Naive thymus-derived CD4-positive, alpha-beta T cell (primary cell): ENCODE measurements around the gene HJURP. TPM values are rescaled to one million over a fixed set of nuclear protein-coding genes. Genes with fewer than 3 reads are reported as not detected.

Experiments used
- ATAC-seq: fragments of 150-1000 bp; cut with Tn5 transposase; 2 replicates; pipeline ENCODE4 v1.10.0; 2021; ENCODE audit warnings: mild to moderate bottlenecking, moderate library complexity
- CTCF ChIA-PET: fragments of 350-600 bp; sonication (Branson Sonifier 250); formaldehyde crosslinking; loops from one replicate; lab custom pipeline; 2021; ENCODE audit warnings: antibody characterized with exemption; lab: Charles Lee
- POLR2A ChIA-PET: fragments of 350-600 bp; sonication (Branson Sonifier 250); formaldehyde crosslinking; loops from one replicate; lab custom pipeline; 2021; ENCODE audit warnings: antibody characterized with exemption, inconsistent platforms; lab: Charles Lee
- DNase-seq, 9 donors: peaks; one replicate each; pipeline versions ENCODE4 v3.0.0 to v3.0.0-alpha.2; 2020 to 2022; ENCODE audit warnings: mixed read lengths in 1 of 9
- H3K27ac ChIP-seq: one replicate; pipeline ENCODE4 v1.7.0; 2013; ENCODE audit warnings: mild to moderate bottlenecking, low read depth, low read length, moderate library complexity
- H3K27me3 ChIP-seq, 2 donors: one replicate each; pipeline ENCODE4 v1.7.0; 2013; ENCODE audit warnings: low read length in 2 of 2, mild to moderate bottlenecking in 2 of 2, moderate library complexity in 2 of 2; ENCODE audit not compliant: control insufficient read depth in 2 of 2, insufficient read depth in 2 of 2
- H3K36me3 ChIP-seq, 3 experiments: 1 replicate in 2 of 3; 2 replicates in 1 of 3; pipeline ENCODE4 v1.7.0; 2013; ENCODE audit warnings: low read length in 3 of 3, mild to moderate bottlenecking in 3 of 3, moderate library complexity in 1 of 3; ENCODE audit not compliant: insufficient read depth in 3 of 3, control insufficient read depth in 2 of 3
- H3K4me1 ChIP-seq, 2 donors: one replicate each; pipeline ENCODE4 v1.7.0; 2013; ENCODE audit warnings: low read length in 2 of 2, mild to moderate bottlenecking in 2 of 2, moderate library complexity in 1 of 2; ENCODE audit not compliant: control insufficient read depth in 2 of 2, insufficient read depth in 2 of 2
- H3K4me3 ChIP-seq: 2 replicates; pipeline ENCODE4 v1.7.0; 2013; ENCODE audit warnings: mild to moderate bottlenecking, low read length
- H3K9me3 ChIP-seq, 3 experiments: 1 replicate in 2 of 3; 2 replicates in 1 of 3; pipeline ENCODE4 v1.7.0; 2013; ENCODE audit warnings: low read length in 3 of 3; ENCODE audit not compliant: control insufficient read depth in 2 of 3
- H3K27ac Mint-ChIP-seq, 9 donors: one replicate each; pipeline ENCODE4 v1.8.0; 2020 to 2022; ENCODE audit warnings: mixed read lengths in 9 of 9, mild to moderate bottlenecking in 8 of 9, moderate library complexity in 5 of 9, inconsistent platforms in 2 of 9
- H3K27me3 Mint-ChIP-seq, 5 donors: one replicate each; pipeline ENCODE4 v1.8.0; 2021 to 2022; ENCODE audit warnings: mixed read lengths in 5 of 5, mild to moderate bottlenecking in 1 of 5
- H3K36me3 Mint-ChIP-seq, 5 donors: one replicate each; pipeline ENCODE4 v1.8.0; 2020 to 2022; ENCODE audit warnings: mixed read lengths in 5 of 5, mild to moderate bottlenecking in 3 of 5, inconsistent platforms in 1 of 5
- H3K4me1 Mint-ChIP-seq, 7 donors: one replicate each; pipeline ENCODE4 v1.8.0; 2020 to 2022; ENCODE audit warnings: mixed read lengths in 7 of 7, mild to moderate bottlenecking in 3 of 7, inconsistent platforms in 1 of 7
- H3K4me3 Mint-ChIP-seq, 10 donors: one replicate each; pipeline ENCODE4 v1.8.0; 2020 to 2022; ENCODE audit warnings: mild to moderate bottlenecking in 10 of 10, mixed read lengths in 10 of 10, moderate library complexity in 6 of 10, inconsistent platforms in 2 of 10
- H3K9me3 Mint-ChIP-seq, 11 donors: one replicate each; pipeline ENCODE4 v1.8.0; 2020 to 2022; ENCODE audit warnings: mixed read lengths in 11 of 11, mild to moderate bottlenecking in 4 of 11, inconsistent platforms in 1 of 11, moderate library complexity in 1 of 11
- intact Hi-C, 2 donors: fragments of 100-400 bp; cut with micrococcal nuclease; formaldehyde crosslinking; loops; one replicate each; pipeline ENCODE4 v1.15.1; 2023
- polyA plus RNA-seq, 2 donors: library from polyadenylated mRNA; unstranded; fragments of 300-500 nt; fragmentation: Illumina TruSeq; gene quantifications; one replicate each; pipeline ENCODE4 v1.2.3, GENCODE V29; 2021
- total RNA-seq, 6 experiments: library from RNA in 5 of 6; stranded (reverse) in 5 of 6; gene quantifications; 1 replicate in 5 of 6; 2 replicates in 1 of 6; pipeline ENCODE4 v1.2.3 and lab custom pipeline; 2021 to 2026

HJURP gene
- total and polyA plus RNA-seq, 7 experiments from 2014 or later: 0.11 to 67.1 (median 0.34) TPM; not detected in 3

DNA sequence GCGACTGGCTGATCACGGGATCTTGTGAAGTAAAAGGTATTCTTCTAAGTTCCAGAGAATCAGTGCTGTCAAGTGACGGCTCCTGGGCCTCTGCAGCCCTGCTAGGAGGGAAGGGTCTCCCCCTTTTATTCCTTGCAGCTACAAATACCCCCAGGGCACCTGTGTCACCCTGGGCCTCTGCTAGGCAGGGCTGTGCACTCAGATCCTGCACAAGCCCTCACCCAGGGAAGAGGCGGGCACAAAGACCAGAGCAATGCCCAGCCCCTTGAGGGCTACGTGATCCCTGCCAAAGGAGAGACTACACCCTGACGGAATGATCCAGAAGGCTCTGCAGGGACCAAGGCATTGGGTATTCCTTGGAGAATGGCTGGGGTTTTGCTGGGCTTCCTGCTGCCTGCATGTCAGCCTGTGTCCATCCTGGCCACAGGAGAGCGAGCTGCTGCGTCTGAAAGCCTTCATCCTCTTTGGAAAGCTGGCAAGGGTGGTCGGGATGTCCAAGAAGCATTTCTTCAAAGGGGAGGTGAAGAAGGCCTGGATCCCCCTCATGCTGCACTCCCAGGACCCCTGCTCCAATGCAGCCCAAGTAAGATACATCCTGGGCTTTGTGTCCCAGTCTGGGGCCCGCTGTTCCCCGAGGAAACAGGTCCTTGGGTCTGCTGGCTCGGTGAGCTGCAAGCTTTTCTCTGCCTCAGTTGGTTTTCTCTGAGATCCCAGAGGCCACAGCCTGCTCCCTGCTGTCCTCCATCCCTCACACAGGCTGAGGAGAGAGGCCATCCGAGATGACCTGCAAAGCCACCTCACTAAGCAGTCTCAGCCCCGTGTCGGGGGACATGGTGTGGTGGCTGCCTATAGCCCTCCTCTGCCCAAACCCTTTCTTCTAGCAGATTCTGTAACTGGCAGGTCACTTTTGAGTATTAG is 24.9 kb downstream of the HJURP start:
- peaks cover 0 to 16% (median 0%) of the 10 kb centered on the region in 5 donors for H3K27me3 Mint-ChIP-seq
- no peak overlapping the region for H3K27ac Mint-ChIP-seq
- H3K4me1 Mint-ChIP-seq: no peaks in the 10 kb centered on the region
- CTCF ChIA-PET: no interaction called here
- DNase-seq (no peak), ATAC-seq (no peak)
- Histone ChIP-seq H3K4me1 (no peaks in the 10 kb centered on the region), H3K4me3 (no peak overlapping the region), H3K27ac (no peak overlapping the region), H3K36me3 (no peaks in the 10 kb centered on the region), H3K27me3 (no peaks in the 10 kb centered on the region), H3K9me3 (no peaks in the 10 kb centered on the region)
- POLR2A ChIA-PET: no interaction called here
- H3K9me3 Mint-ChIP-seq: peaks cover 0 to 4% (median 0%) of the 10 kb centered on the region in 11 donors
- intact Hi-C loops: no loop called here
- no peak overlapping the region for H3K4me3 Mint-ChIP-seq
- no peaks in the 10 kb centered on the region for H3K36me3 Mint-ChIP-seq

DNA sequence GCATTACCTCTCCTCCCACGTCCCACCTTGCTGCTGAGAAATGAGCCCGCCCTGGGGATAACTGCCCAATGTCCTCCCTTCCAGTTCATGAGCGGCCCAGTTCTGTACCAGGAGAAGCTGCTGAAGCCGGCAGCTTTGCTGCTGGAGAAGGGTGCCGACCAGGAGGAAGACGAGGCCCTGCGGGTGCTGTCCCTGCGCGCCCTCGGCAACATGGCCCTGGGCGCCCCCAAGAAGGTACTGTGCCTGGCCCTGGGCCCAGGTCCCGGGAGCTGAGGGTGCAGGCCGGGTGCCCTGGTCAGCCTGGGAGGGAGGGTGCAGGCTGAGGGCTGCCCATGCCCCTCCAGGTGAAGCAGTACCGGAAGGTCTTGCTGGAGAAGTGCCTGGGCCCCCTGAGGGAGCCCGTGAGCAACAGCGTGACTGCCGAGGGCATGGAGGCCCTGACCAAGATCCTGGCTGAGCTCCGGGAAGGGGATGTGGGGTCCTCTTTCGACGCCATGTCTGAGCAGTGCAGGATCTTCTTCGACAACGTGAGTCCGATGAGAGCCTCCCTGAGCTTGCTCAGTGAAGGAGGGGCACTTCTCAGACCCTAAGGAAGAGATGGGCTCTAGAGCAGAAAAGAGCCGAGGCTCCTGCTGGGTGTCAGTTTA is 25.7 kb downstream of the HJURP start:
- ATAC-seq (no peak), DNase-seq (no peak)
- H3K36me3 Mint-ChIP-seq: no peaks in the 10 kb centered on the region
- H3K4me3 Mint-ChIP-seq: no peak overlapping the region
- H3K27ac Mint-ChIP-seq: no peak overlapping the region
- CTCF ChIA-PET: no interaction called here
- no peak overlapping the region for H3K27ac ChIP-seq
- H3K4me3 ChIP-seq: no peak overlapping the region
- H3K4me1 ChIP-seq: no peaks in the 10 kb centered on the region
- H3K9me3 Mint-ChIP-seq: peaks cover 0 to 4% (median 0%) of the 10 kb centered on the region in 11 donors
- peaks cover 0 to 16% (median 0%) of the 10 kb centered on the region in 5 donors for H3K27me3 Mint-ChIP-seq
- intact Hi-C loops: no loop called here
- no peaks in the 10 kb centered on the region for H3K4me1 Mint-ChIP-seq
- H3K27me3 ChIP-seq: no peaks in the 10 kb centered on the region
- H3K9me3 ChIP-seq: no peaks in the 10 kb centered on the region
- POLR2A ChIA-PET: no interaction called here
- H3K36me3 ChIP-seq: no peaks in the 10 kb centered on the region

DNA sequence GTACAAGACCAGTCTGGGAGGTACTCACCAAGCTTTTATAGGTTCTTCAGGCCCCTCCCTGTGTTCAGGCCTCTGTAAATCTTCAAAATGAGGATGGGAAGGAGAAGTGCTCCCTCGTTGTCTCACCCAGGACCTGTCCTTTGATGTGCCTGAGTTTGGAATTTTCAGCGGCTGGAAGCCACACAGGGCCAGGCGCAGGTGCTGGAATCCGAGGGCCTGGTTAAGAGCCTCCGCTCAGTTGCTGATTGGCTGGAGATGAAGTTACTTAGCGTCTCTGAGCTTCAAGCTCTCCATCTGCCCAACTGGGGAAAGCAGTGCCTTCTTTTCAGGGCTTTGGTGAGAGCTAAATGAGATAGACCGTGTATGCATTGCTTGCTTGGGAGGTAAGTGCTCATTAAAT is 30.0 kb downstream of the HJURP start:
- Mint-ChIP-seq H3K4me1 (no peaks in the 10 kb centered on the region), H3K9me3 (peaks cover 0 to 4% (median 0%) of the 10 kb centered on the region in 11 donors), H3K4me3 (no peak overlapping the region), H3K27me3 (peaks cover 0 to 16% (median 0%) of the 10 kb centered on the region in 5 donors), H3K36me3 (no peaks in the 10 kb centered on the region), H3K27ac (no peak overlapping the region)
- ChIA-PET CTCF (no interaction called here), POLR2A (no interaction called here)
- Histone ChIP-seq H3K36me3 (no peaks in the 10 kb centered on the region), H3K4me3 (no peak overlapping the region), H3K27me3 (no peaks in the 10 kb centered on the region), H3K9me3 (no peaks in the 10 kb centered on the region), H3K4me1 (no peaks in the 10 kb centered on the region), H3K27ac (no peak overlapping the region)
- no peak for ATAC-seq
- intact Hi-C loops: no loop called here
- no peak for DNase-seq

DNA sequence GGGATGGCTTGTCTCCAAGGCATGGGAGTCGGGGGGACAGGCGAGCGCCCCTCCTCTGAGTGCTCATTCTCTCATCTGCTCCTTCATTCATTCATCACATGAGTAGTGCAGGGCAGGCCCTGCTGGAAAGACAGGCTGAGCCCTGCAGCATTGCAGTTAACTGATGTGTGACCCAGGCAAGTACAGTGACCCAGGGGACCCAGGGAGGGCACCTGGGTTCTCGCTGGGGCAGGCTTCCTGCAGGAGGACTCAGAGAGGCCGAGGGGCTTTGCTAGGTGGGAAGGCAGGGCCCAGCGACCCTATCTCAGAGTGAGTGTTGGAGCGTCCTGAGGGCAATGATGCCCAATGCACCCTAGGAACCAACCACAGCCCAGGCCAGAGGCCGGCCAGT is 30.6 kb downstream of the HJURP start:
- H3K36me3 Mint-ChIP-seq: no peaks in the 10 kb centered on the region
- peaks cover 0 to 16% (median 0%) of the 10 kb centered on the region in 5 donors for H3K27me3 Mint-ChIP-seq
- H3K27ac ChIP-seq: no peak overlapping the region
- no peak overlapping the region for H3K4me3 Mint-ChIP-seq
- H3K9me3 ChIP-seq: no peaks in the 10 kb centered on the region
- no peaks in the 10 kb centered on the region for H3K36me3 ChIP-seq
- POLR2A ChIA-PET: no interaction called here
- H3K4me3 ChIP-seq: no peak overlapping the region
- ATAC-seq (no peak), DNase-seq (no peak)
- H3K4me1 Mint-ChIP-seq: no peaks in the 10 kb centered on the region
- intact Hi-C loops: no loop called here
- H3K27me3 ChIP-seq: no peaks in the 10 kb centered on the region
- H3K9me3 Mint-ChIP-seq: peaks cover 0 to 4% (median 0%) of the 10 kb centered on the region in 11 donors
- CTCF ChIA-PET: no interaction called here
- peak overlapping the region in 1 of 9 donors; percentile 25 for H3K27ac Mint-ChIP-seq
- H3K4me1 ChIP-seq: no peaks in the 10 kb centered on the region

DNA sequence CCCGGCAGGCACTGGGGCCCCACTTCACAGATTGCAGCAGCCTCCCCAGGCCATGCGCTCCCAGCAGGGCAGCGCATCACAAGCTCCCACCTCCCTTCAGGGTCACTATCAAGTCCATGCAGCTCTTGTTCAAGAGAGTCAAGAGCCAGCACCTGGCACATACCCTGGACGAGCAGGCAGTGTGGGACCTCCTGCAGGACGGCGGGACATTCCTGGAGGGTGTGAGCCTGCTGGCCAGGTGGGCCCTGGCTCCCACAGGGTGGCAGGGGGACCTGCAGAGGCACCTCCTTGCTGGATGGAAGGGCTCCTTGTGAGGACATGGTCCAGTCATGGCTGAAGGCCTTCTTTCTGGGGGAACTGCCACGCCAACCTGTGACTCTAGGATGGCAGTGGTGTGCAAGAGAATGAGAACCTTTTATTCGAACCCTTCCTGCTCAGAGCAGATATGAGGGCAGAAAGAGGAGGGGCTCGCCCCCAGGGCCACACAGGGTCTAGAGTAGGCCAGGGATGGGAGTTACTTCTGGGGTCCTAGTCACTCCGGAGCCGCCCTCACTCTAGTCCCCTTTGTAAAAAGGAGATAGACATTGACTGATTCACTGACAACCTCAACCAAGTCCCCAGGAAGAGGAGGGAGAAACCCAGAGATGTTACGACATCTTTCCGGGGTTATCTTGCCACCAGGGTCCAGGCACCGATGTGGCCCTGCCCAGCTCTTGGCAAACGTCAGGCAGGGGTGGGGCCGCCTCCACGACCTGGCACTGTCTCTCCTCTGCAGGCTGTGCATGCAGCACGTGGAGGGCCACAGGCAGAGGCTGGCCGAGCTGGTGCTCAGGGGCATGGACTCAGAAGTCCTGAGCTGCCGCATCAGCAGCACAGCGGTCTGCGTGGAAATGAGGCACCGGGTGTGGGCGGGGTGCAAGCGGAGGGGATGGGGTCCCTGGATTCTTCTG is 31.3 kb downstream of the HJURP start:
- Histone ChIP-seq H3K27ac (no peak overlapping the region), H3K4me3 (no peak overlapping the region), H3K36me3 (no peaks in the 10 kb centered on the region), H3K9me3 (no peaks in the 10 kb centered on the region), H3K27me3 (no peaks in the 10 kb centered on the region), H3K4me1 (no peaks in the 10 kb centered on the region)
- DNase-seq (no peak), ATAC-seq (no peak)
- intact Hi-C loops: no loop called here
- H3K9me3 Mint-ChIP-seq: peaks cover 0 to 4% (median 0%) of the 10 kb centered on the region in 11 donors
- no peaks in the 10 kb centered on the region for H3K4me1 Mint-ChIP-seq
- H3K36me3 Mint-ChIP-seq: no peaks in the 10 kb centered on the region
- H3K27me3 Mint-ChIP-seq: peaks cover 0 to 16% (median 2%) of the 10 kb centered on the region in 5 donors
- H3K4me3 Mint-ChIP-seq: no peak overlapping the region
- ChIA-PET CTCF (no interaction called here), POLR2A (no interaction called here)
- no peak overlapping the region for H3K27ac Mint-ChIP-seq

DNA sequence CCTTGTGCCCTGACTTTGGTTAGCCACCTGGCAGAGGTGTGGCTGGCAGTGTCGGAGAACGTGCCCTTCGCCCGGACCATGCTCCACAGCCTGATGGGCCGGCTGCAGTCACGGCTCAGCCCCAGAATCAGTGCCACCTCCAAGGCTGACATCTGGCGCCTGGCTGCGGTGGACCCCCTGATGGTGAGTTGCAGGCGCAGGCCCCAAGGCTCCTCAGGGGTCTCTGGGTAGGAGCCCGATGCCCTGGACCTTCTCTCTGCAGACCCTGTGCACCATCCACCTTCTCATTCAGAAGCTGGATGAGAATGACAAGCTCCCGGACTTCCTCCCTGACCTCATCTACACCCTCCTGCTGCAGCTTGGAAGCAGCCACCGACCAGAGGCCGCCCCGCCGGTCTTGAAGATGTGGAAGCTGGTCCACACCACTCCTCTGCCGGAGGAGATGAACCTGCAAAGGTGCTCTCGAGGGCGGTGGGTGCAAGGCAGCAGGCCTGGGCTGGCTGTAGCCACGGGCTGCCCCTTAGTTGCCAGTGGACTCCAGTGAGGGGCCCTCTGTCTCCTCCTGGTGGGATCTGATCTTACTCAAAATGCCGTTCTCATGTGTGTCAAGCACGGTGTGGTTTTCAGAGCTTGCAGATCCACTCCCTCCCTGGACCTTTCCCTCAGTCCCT is 32.1 kb downstream of the HJURP start:
- H3K27ac Mint-ChIP-seq: no peak overlapping the region
- Histone ChIP-seq H3K9me3 (no peaks in the 10 kb centered on the region), H3K27ac (no peak overlapping the region), H3K36me3 (no peaks in the 10 kb centered on the region), H3K4me3 (no peak overlapping the region), H3K4me1 (no peaks in the 10 kb centered on the region), H3K27me3 (no peaks in the 10 kb centered on the region)
- ChIA-PET POLR2A (no interaction called here), CTCF (no interaction called here)
- ATAC-seq (no peak), DNase-seq (no peak)
- no peaks in the 10 kb centered on the region for H3K36me3 Mint-ChIP-seq
- H3K4me3 Mint-ChIP-seq: no peak overlapping the region
- H3K27me3 Mint-ChIP-seq: peaks cover 0 to 17% (median 5%) of the 10 kb centered on the region in 5 donors
- H3K9me3 Mint-ChIP-seq: peaks cover 0 to 4% (median 0%) of the 10 kb centered on the region in 11 donors
- intact Hi-C loops: no loop called here
- no peaks in the 10 kb centered on the region for H3K4me1 Mint-ChIP-seq
